ENCODE results near the gene GABPB1.

The GABPB1 gene

DNA sequence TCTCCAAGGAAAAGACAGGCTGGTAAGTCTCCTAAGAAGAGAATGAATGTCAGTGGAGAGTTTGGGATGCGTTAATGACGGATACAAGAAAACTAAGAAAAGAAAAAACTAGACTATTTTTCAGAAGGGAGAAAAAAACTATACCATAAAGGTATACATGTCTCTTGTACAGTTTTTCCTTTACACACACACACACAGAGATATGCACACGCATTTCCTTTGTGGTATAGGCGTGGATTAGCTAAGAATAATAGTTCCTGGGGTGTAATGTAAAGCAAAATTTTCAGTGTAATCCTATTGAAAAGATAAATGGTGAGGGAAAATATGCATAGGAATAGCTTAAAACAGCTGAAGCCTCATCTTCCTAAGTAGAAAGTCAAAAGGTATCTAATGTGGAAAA lies 36.3 kb downstream of the GABPB1 start (continued):
- no peak for TF ChIP-seq ZFP3 (CRISPR knock-in tag; IDR thresholded peaks at IDR 0.05)

DNA sequence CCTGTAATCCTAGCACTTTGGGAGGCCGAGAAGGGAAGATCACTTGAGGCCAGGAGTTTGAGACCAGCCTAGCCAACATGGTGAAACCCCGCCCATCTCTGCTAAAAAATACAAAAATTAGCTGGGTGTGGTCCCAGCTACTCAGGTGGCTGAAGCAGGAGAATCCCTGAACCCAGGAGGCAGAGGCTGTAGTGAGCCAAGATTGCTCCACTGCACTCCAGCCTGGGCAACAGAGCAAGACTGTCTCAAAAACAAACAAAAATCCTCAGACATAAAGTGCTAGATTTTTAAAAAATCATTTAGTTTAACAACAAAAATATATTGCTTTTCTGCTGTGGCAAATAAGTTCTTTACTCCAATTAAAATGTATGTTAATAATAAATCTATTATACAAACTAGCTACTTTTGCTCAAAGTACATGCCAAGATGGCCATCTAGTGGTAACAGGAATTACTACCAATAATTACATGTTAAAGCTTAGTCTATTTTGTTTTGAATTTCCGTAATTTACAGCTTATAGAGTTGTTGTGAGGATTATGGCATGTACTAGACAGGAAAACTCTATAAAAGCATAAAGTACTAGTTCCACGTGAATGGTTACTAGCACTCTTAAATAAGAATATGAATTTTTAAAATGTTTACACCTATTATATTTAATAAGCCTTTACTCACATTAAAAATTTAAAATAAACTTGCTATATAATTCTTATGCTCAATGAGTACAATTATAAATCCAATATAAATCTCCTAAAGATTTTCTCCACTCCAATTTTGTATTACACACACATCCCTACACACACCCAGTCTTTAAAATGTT lies 39.0 kb downstream of the GABPB1 start:
- ATAC-seq = peak; percentile 73

GRCh38 chr15:50312636-50313035 lies 42.4 kb downstream of the GABPB1 start:
- no peak for ATAC-seq
- TF ChIP-seq ISL1 (CRISPR knock-in tag; IDR thresholded peaks at IDR 0.05) (no peak), ARNTL (CRISPR knock-in tag; IDR thresholded peaks at IDR 0.05; ENCODE audit: borderline replicate concordance, low read depth) (no peak), TSHZ2 (CRISPR knock-in tag; IDR thresholded peaks at IDR 0.05) (no peak), ZNF70 (CRISPR knock-in tag; IDR thresholded peaks at IDR 0.05) (no peak), ZNF8 (CRISPR knock-in tag; IDR thresholded peaks at IDR 0.05) (no peak), CSDC2 (CRISPR knock-in tag; IDR thresholded peaks at IDR 0.05) (no peak), ZFP3 (CRISPR knock-in tag; IDR thresholded peaks at IDR 0.05) (no peak), GLIS3 (CRISPR knock-in tag; IDR thresholded peaks at IDR 0.05) (no peak), PPARA (CRISPR knock-in tag; IDR thresholded peaks at IDR 0.05; ENCODE audit: borderline replicate concordance) (no peak)
- TF ChIP-seq, protein P1, sequence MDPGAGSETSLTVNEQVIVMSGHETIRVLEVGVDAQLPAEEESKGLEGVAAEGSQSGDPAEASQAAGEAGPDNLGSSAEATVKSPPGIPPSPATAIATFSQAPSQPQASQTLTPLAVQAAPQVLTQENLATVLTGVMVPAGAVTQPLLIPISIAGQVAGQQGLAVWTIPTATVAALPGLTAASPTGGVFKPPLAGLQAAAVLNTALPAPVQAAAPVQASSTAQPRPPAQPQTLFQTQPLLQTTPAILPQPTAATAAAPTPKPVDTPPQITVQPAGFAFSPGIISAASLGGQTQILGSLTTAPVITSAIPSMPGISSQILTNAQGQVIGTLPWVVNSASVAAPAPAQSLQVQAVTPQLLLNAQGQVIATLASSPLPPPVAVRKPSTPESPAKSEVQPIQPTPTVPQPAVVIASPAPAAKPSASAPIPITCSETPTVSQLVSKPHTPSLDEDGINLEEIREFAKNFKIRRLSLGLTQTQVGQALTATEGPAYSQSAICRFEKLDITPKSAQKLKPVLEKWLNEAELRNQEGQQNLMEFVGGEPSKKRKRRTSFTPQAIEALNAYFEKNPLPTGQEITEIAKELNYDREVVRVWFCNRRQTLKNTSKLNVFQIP (CRISPR knock-in tag; IDR thresholded peaks at IDR 0.05; ENCODE audit: borderline replicate concordance, low read depth) = no peak
- TF ChIP-seq, protein P2, sequence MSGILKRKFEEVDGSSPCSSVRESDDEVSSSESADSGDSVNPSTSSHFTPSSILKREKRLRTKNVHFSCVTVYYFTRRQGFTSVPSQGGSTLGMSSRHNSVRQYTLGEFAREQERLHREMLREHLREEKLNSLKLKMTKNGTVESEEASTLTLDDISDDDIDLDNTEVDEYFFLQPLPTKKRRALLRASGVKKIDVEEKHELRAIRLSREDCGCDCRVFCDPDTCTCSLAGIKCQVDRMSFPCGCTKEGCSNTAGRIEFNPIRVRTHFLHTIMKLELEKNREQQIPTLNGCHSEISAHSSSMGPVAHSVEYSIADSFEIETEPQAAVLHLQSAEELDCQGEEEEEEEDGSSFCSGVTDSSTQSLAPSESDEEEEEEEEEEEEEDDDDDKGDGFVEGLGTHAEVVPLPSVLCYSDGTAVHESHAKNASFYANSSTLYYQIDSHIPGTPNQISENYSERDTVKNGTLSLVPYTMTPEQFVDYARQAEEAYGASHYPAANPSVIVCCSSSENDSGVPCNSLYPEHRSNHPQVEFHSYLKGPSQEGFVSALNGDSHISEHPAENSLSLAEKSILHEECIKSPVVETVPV (CRISPR knock-in tag; IDR thresholded peaks at IDR 0.05) = no peak
- TF ChIP-seq, protein P3, sequence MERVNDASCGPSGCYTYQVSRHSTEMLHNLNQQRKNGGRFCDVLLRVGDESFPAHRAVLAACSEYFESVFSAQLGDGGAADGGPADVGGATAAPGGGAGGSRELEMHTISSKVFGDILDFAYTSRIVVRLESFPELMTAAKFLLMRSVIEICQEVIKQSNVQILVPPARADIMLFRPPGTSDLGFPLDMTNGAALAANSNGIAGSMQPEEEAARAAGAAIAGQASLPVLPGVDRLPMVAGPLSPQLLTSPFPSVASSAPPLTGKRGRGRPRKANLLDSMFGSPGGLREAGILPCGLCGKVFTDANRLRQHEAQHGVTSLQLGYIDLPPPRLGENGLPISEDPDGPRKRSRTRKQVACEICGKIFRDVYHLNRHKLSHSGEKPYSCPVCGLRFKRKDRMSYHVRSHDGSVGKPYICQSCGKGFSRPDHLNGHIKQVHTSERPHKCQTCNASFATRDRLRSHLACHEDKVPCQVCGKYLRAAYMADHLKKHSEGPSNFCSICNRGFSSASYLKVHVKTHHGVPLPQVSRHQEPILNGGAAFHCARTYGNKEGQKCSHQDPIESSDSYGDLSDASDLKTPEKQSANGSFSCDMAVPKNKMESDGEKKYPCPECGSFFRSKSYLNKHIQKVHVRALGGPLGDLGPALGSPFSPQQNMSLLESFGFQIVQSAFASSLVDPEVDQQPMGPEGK (CRISPR knock-in tag; IDR thresholded peaks at IDR 0.05; ENCODE audit: borderline replicate concordance) = no peak

More for the DNA sequence above, 39.0 kb downstream of the GABPB1 start:
- TF ChIP-seq ZC3H10 (CRISPR knock-in tag; IDR thresholded peaks at IDR 0.05) (no peak), CSDC2 (CRISPR knock-in tag; IDR thresholded peaks at IDR 0.05) (no peak), ZFP3 (CRISPR knock-in tag; IDR thresholded peaks at IDR 0.05) (no peak), ZNF70 (CRISPR knock-in tag; IDR thresholded peaks at IDR 0.05) (no peak), SNAI2 (CRISPR knock-in tag; IDR thresholded peaks at IDR 0.05) (no peak), OSR1 (CRISPR knock-in tag; IDR thresholded peaks at IDR 0.05) (no peak), ZFP30 (CRISPR knock-in tag; IDR thresholded peaks at IDR 0.05) (no peak), ZNF8 (CRISPR knock-in tag; IDR thresholded peaks at IDR 0.05) (no peak), ESRRG (CRISPR knock-in tag; IDR thresholded peaks at IDR 0.05) (no peak), RARB (CRISPR knock-in tag; IDR thresholded peaks at IDR 0.05) (no peak), TOX (CRISPR knock-in tag; IDR thresholded peaks at IDR 0.05; ENCODE audit: borderline replicate concordance) (no peak), ISL1 (CRISPR knock-in tag; IDR thresholded peaks at IDR 0.05) (no peak), ZNF565 (CRISPR knock-in tag; conservative IDR thresholded peaks at IDR 0.05; ENCODE audit: low read depth) (no peak), TSHZ2 (CRISPR knock-in tag; IDR thresholded peaks at IDR 0.05) (no peak)
- TF ChIP-seq, protein P2 (CRISPR knock-in tag; IDR thresholded peaks at IDR 0.05) = no peak
- TF ChIP-seq, protein P1 (CRISPR knock-in tag; IDR thresholded peaks at IDR 0.05; ENCODE audit: borderline replicate concordance, low read depth) = no peak
